ENCODE data around the gene COL27A1. TPM values are rescaled to one million over a fixed set of nuclear protein-coding genes. Genes with fewer than 3 reads are reported as not detected.
A peak's percentile ranks its signal among the peaks of the same experiment; 100 is the strongest.

COL27A1 gene
- total RNA-seq, 1 donor from 2014 or later, result 20.3 TPM

DNA sequence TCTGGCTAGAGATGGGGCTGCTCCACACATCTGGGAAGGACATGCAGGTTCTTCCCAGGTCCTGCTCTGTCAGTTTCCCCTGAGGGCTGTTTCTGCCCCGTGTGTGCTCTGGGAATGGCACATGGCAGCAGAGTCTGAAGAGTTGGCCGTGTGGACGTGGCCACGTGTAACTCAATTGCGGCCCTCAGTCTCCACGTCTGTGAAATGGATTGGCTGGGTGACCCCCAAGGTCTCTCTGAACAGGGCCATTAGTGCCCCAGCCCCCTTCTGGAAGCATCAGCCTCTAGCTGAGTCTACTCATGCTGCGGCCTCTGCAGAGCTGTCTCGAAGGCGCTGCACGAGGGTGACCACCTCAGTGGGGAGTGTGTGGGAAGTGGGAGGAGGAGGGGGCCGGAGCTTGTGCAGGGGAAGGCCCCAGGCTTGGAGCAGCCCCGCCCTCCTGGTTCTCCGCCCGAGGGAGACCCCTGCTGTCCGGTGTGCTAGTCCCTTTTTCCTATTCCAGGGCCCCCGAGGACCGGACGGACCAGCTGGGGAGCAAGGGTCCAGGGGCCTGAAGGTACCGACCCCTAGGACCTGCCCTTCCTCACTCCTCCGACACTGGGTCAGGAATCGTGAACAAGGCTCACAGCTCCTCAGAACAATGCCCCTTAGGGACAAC, 108.6 kb downstream of the COL27A1 start:
- DNase-seq (ENCODE audit: low read depth, low spot score), result peak; percentile 60
- TF ChIP-seq, protein P1, sequence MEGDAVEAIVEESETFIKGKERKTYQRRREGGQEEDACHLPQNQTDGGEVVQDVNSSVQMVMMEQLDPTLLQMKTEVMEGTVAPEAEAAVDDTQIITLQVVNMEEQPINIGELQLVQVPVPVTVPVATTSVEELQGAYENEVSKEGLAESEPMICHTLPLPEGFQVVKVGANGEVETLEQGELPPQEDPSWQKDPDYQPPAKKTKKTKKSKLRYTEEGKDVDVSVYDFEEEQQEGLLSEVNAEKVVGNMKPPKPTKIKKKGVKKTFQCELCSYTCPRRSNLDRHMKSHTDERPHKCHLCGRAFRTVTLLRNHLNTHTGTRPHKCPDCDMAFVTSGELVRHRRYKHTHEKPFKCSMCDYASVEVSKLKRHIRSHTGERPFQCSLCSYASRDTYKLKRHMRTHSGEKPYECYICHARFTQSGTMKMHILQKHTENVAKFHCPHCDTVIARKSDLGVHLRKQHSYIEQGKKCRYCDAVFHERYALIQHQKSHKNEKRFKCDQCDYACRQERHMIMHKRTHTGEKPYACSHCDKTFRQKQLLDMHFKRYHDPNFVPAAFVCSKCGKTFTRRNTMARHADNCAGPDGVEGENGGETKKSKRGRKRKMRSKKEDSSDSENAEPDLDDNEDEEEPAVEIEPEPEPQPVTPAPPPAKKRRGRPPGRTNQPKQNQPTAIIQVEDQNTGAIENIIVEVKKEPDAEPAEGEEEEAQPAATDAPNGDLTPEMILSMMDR (conservative IDR thresholded peaks at IDR 0.05), result peak; percentile 51
- H3K4me1 Mint-ChIP-seq, result peaks cover 3% of the 10 kb centered on the region
- no peak overlapping the region for H3K4me3 Mint-ChIP-seq
- H3K27ac Mint-ChIP-seq (ENCODE audit: unreplicated experiment), result no peak overlapping the region
- no peaks in the 10 kb centered on the region for H3K9me3 Mint-ChIP-seq
- H3K27me3 Mint-ChIP-seq (ENCODE audit: low read depth), result no peaks in the 10 kb centered on the region
- H3K36me3 Mint-ChIP-seq (ENCODE audit: low read depth), result no peaks in the 10 kb centered on the region

DNA sequence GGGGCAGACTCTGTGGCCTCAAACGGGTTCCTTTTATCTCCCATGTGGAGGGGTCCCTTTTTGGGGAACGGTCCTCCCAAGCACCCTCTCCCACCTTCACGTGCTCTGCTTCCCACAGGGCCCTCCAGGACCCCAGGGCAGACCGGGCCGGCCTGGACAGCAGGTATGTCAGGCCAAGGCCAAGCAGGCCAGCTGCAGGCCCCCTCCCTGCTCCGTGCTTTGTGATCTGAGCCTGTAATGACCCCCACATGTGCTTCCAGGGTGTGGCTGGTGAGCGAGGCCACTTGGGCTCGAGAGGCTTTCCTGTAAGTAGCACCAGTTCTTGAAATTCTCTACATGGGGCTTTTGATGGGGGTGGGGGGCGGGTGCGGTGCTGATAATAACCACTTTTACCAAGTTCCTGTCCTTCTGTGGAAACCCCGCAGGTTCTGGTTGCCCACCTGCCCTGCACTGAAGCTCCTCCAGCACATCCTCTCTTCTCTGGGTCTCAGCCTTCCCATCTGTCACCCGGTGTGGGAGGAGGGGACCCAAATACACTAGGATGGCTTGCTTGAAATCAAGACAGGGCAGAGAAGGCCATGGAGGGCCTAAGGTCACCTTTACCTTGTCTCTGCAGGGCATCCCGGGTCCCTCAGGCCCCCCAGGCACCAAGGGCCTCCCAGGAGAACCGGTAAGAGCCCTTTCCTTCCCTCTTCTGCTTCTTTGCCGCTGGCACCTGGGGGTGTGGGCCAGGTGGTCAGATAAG, 109.6 kb downstream of the COL27A1 start:
- DNase-seq (ENCODE audit: low read depth, low spot score), result no peak
- Mint-ChIP-seq H3K36me3 (ENCODE audit: low read depth) (no peaks in the 10 kb centered on the region), H3K27me3 (ENCODE audit: low read depth) (no peaks in the 10 kb centered on the region), H3K4me1 (peaks cover 3% of the 10 kb centered on the region), H3K27ac (ENCODE audit: unreplicated experiment) (no peak overlapping the region), H3K9me3 (no peaks in the 10 kb centered on the region), H3K4me3 (no peak overlapping the region)
- TF ChIP-seq, protein P1 (conservative IDR thresholded peaks at IDR 0.05), result no peak

- no peak overlapping the region for H3K4me3 Mint-ChIP-seq
- no peaks in the 10 kb centered on the region for H3K36me3 Mint-ChIP-seq (ENCODE audit: low read depth)
- peaks cover 3% of the 10 kb centered on the region for H3K4me1 Mint-ChIP-seq
- TF ChIP-seq, protein P1 (conservative IDR thresholded peaks at IDR 0.05), result no peak
- no peak overlapping the region for H3K27ac Mint-ChIP-seq (ENCODE audit: unreplicated experiment)
- H3K9me3 Mint-ChIP-seq, result no peaks in the 10 kb centered on the region
- H3K27me3 Mint-ChIP-seq (ENCODE audit: low read depth), result no peaks in the 10 kb centered on the region
- no peak for DNase-seq (ENCODE audit: low read depth, low spot score)
Observed at GRCh38 chr9:114266969-114267368, 111.6 kb downstream of the COL27A1 start.

GRCh38 chr9:114269023-114269422, 113.7 kb downstream of the COL27A1 start:
- no peaks in the 10 kb centered on the region for H3K36me3 Mint-ChIP-seq (ENCODE audit: low read depth)
- TF ChIP-seq, protein P1 (conservative IDR thresholded peaks at IDR 0.05), result no peak
- no peaks in the 10 kb centered on the region for H3K9me3 Mint-ChIP-seq
- no peak for DNase-seq (ENCODE audit: low read depth, low spot score)
- no peak overlapping the region for H3K27ac Mint-ChIP-seq (ENCODE audit: unreplicated experiment)
- no peaks in the 10 kb centered on the region for H3K27me3 Mint-ChIP-seq (ENCODE audit: low read depth)
- no peaks in the 10 kb centered on the region for H3K4me1 Mint-ChIP-seq
- no peak overlapping the region for H3K4me3 Mint-ChIP-seq

- Mint-ChIP-seq H3K27ac (ENCODE audit: unreplicated experiment) (no peak overlapping the region), H3K9me3 (no peaks in the 10 kb centered on the region), H3K36me3 (ENCODE audit: low read depth) (no peaks in the 10 kb centered on the region), H3K4me3 (no peak overlapping the region), H3K4me1 (no peaks in the 10 kb centered on the region), H3K27me3 (ENCODE audit: low read depth) (no peaks in the 10 kb centered on the region)
- TF ChIP-seq, protein P1 (conservative IDR thresholded peaks at IDR 0.05), result no peak
- no peak for DNase-seq (ENCODE audit: low read depth, low spot score)
Observed at GRCh38 chr9:114270120-114270975, 115.0 kb downstream of the COL27A1 start.
